Measurements from ENCODE around the gene CST4.

The CST4 gene

GRCh38 chr20:23657202-23657601 lies 31.6 kb downstream of the CST4 start:
- H3K36me3 ChIP-seq (ENCODE audit: control insufficient read depth, insufficient read depth, low read length), result no peaks in the 10 kb centered on the region
- no peaks in the 10 kb centered on the region for H3K27me3 ChIP-seq (ENCODE audit: control insufficient read depth, insufficient read depth, low read length)
- H3K9ac ChIP-seq (ENCODE audit: low read length), result no peak overlapping the region
- peaks cover 4% of the 10 kb centered on the region for H3K4me1 ChIP-seq (ENCODE audit: control insufficient read depth, insufficient read depth, low read length)
- H3K4me3 ChIP-seq (ENCODE audit: low read length), result no peak overlapping the region
- no peaks in the 10 kb centered on the region for H3K9me3 ChIP-seq (ENCODE audit: control insufficient read depth, low read length)

- H3K36me3 ChIP-seq (ENCODE audit: control insufficient read depth, insufficient read depth, low read length), result no peaks in the 10 kb centered on the region
- H3K27me3 ChIP-seq (ENCODE audit: control insufficient read depth, insufficient read depth, low read length), result no peaks in the 10 kb centered on the region
- no peak overlapping the region for H3K4me3 ChIP-seq (ENCODE audit: low read length)
- no peaks in the 10 kb centered on the region for H3K9me3 ChIP-seq (ENCODE audit: control insufficient read depth, low read length)
- H3K4me1 ChIP-seq (ENCODE audit: control insufficient read depth, insufficient read depth, low read length), result peaks cover 4% of the 10 kb centered on the region
- peak overlapping the region; percentile 4 for H3K9ac ChIP-seq (ENCODE audit: low read length)
These were observed 32.5 kb downstream of the CST4 start for GRCh38 chr20:23656372-23656771.

GRCh38 chr20:23655491-23656211 lies 33.2 kb downstream of the CST4 start:
- Histone ChIP-seq H3K4me1 (ENCODE audit: control insufficient read depth, insufficient read depth, low read length) (peaks cover 4% of the 10 kb centered on the region), H3K9ac (ENCODE audit: low read length) (no peak overlapping the region), H3K4me3 (ENCODE audit: low read length) (no peak overlapping the region), H3K27me3 (ENCODE audit: control insufficient read depth, insufficient read depth, low read length) (no peaks in the 10 kb centered on the region), H3K9me3 (ENCODE audit: control insufficient read depth, low read length) (no peaks in the 10 kb centered on the region), H3K36me3 (ENCODE audit: control insufficient read depth, insufficient read depth, low read length) (no peaks in the 10 kb centered on the region)

- Histone ChIP-seq H3K27me3 (ENCODE audit: control insufficient read depth, insufficient read depth, low read length) (no peaks in the 10 kb centered on the region), H3K9ac (ENCODE audit: low read length) (no peak overlapping the region), H3K4me3 (ENCODE audit: low read length) (no peak overlapping the region), H3K4me1 (ENCODE audit: control insufficient read depth, insufficient read depth, low read length) (no peaks in the 10 kb centered on the region), H3K9me3 (ENCODE audit: control insufficient read depth, low read length) (no peaks in the 10 kb centered on the region), H3K36me3 (ENCODE audit: control insufficient read depth, insufficient read depth, low read length) (no peaks in the 10 kb centered on the region)
These were observed 34.1 kb downstream of the CST4 start for GRCh38 chr20:23654717-23655116.

GRCh38 chr20:23654000-23654399 lies 34.8 kb downstream of the CST4 start:
- H3K9ac ChIP-seq (ENCODE audit: low read length), result no peak overlapping the region
- H3K27me3 ChIP-seq (ENCODE audit: control insufficient read depth, insufficient read depth, low read length), result no peaks in the 10 kb centered on the region

GRCh38 chr20:23653400-23653938 lies 35.4 kb downstream of the CST4 start:
- Histone ChIP-seq H3K9me3 (ENCODE audit: control insufficient read depth, low read length) (no peaks in the 10 kb centered on the region), H3K4me3 (ENCODE audit: low read length) (no peak overlapping the region), H3K27me3 (ENCODE audit: control insufficient read depth, insufficient read depth, low read length) (no peaks in the 10 kb centered on the region), H3K9ac (ENCODE audit: low read length) (no peak overlapping the region), H3K4me1 (ENCODE audit: control insufficient read depth, insufficient read depth, low read length) (no peaks in the 10 kb centered on the region), H3K36me3 (ENCODE audit: control insufficient read depth, insufficient read depth, low read length) (no peaks in the 10 kb centered on the region)

More at GRCh38 chr20:23654000-23654399, 34.8 kb downstream of the CST4 start:
- Histone ChIP-seq H3K4me1 (ENCODE audit: control insufficient read depth, insufficient read depth, low read length) (no peaks in the 10 kb centered on the region), H3K9me3 (ENCODE audit: control insufficient read depth, low read length) (no peaks in the 10 kb centered on the region), H3K4me3 (ENCODE audit: low read length) (no peak overlapping the region), H3K36me3 (ENCODE audit: control insufficient read depth, insufficient read depth, low read length) (no peaks in the 10 kb centered on the region)

GRCh38 chr20:23652926-23653325 lies 35.9 kb downstream of the CST4 start:
- H3K9ac ChIP-seq (ENCODE audit: low read length), result no peak overlapping the region
- H3K27me3 ChIP-seq (ENCODE audit: control insufficient read depth, insufficient read depth, low read length), result no peaks in the 10 kb centered on the region
- H3K36me3 ChIP-seq (ENCODE audit: control insufficient read depth, insufficient read depth, low read length), result no peaks in the 10 kb centered on the region
- H3K9me3 ChIP-seq (ENCODE audit: control insufficient read depth, low read length), result no peaks in the 10 kb centered on the region
- H3K4me1 ChIP-seq (ENCODE audit: control insufficient read depth, insufficient read depth, low read length), result no peaks in the 10 kb centered on the region
- H3K4me3 ChIP-seq (ENCODE audit: low read length), result no peak overlapping the region

GRCh38 chr20:23652371-23652770 lies 36.5 kb downstream of the CST4 start:
- H3K36me3 ChIP-seq (ENCODE audit: control insufficient read depth, insufficient read depth, low read length), result no peaks in the 10 kb centered on the region
- no peaks in the 10 kb centered on the region for H3K9me3 ChIP-seq (ENCODE audit: control insufficient read depth, low read length)
- H3K4me3 ChIP-seq (ENCODE audit: low read length), result no peak overlapping the region
- H3K4me1 ChIP-seq (ENCODE audit: control insufficient read depth, insufficient read depth, low read length), result no peaks in the 10 kb centered on the region
- no peak overlapping the region for H3K9ac ChIP-seq (ENCODE audit: low read length)
- no peaks in the 10 kb centered on the region for H3K27me3 ChIP-seq (ENCODE audit: control insufficient read depth, insufficient read depth, low read length)

- Histone ChIP-seq H3K9me3 (ENCODE audit: control insufficient read depth, low read length) (no peaks in the 10 kb centered on the region), H3K27me3 (ENCODE audit: control insufficient read depth, insufficient read depth, low read length) (no peaks in the 10 kb centered on the region), H3K9ac (ENCODE audit: low read length) (no peak overlapping the region), H3K4me3 (ENCODE audit: low read length) (no peak overlapping the region), H3K36me3 (ENCODE audit: control insufficient read depth, insufficient read depth, low read length) (no peaks in the 10 kb centered on the region), H3K4me1 (ENCODE audit: control insufficient read depth, insufficient read depth, low read length) (no peaks in the 10 kb centered on the region)
These were observed 37.7 kb downstream of the CST4 start for GRCh38 chr20:23651117-23651516.

GRCh38 chr20:23649830-23650417 lies 38.9 kb downstream of the CST4 start:
- Histone ChIP-seq H3K36me3 (ENCODE audit: control insufficient read depth, insufficient read depth, low read length) (no peaks in the 10 kb centered on the region), H3K4me1 (ENCODE audit: control insufficient read depth, insufficient read depth, low read length) (no peaks in the 10 kb centered on the region), H3K9ac (ENCODE audit: low read length) (no peak overlapping the region), H3K4me3 (ENCODE audit: low read length) (no peak overlapping the region), H3K9me3 (ENCODE audit: control insufficient read depth, low read length) (no peaks in the 10 kb centered on the region), H3K27me3 (ENCODE audit: control insufficient read depth, insufficient read depth, low read length) (no peaks in the 10 kb centered on the region)

- H3K9ac ChIP-seq (ENCODE audit: low read length), result no peak overlapping the region
- H3K9me3 ChIP-seq (ENCODE audit: control insufficient read depth, low read length), result no peaks in the 10 kb centered on the region
- no peaks in the 10 kb centered on the region for H3K36me3 ChIP-seq (ENCODE audit: control insufficient read depth, insufficient read depth, low read length)
- H3K4me3 ChIP-seq (ENCODE audit: low read length), result no peak overlapping the region
- H3K27me3 ChIP-seq (ENCODE audit: control insufficient read depth, insufficient read depth, low read length), result no peaks in the 10 kb centered on the region
- no peaks in the 10 kb centered on the region for H3K4me1 ChIP-seq (ENCODE audit: control insufficient read depth, insufficient read depth, low read length)
These were observed 39.6 kb downstream of the CST4 start for GRCh38 chr20:23649242-23649641.

GRCh38 chr20:23647346-23647745 lies 41.5 kb downstream of the CST4 start:
- H3K9me3 ChIP-seq (ENCODE audit: control insufficient read depth, low read length), result no peaks in the 10 kb centered on the region
- no peak overlapping the region for H3K4me3 ChIP-seq (ENCODE audit: low read length)
- no peaks in the 10 kb centered on the region for H3K4me1 ChIP-seq (ENCODE audit: control insufficient read depth, insufficient read depth, low read length)

More at GRCh38 chr20:23647346-23647745, 41.5 kb downstream of the CST4 start:
- H3K36me3 ChIP-seq (ENCODE audit: control insufficient read depth, insufficient read depth, low read length), result no peaks in the 10 kb centered on the region
- H3K27me3 ChIP-seq (ENCODE audit: control insufficient read depth, insufficient read depth, low read length), result no peaks in the 10 kb centered on the region
- H3K9ac ChIP-seq (ENCODE audit: low read length), result no peak overlapping the region

All from mucosa of stomach (tissue), 1 donor.